OCI-M2 (cell line): ENCODE measurements around the gene CRAT.

Source experiments
- DNase-seq: peaks from one replicate; lab custom pipeline; 2025; ENCODE audit not compliant: unreplicated experiment; lab: John Stamatoyannopoulos, UW

The CRAT gene

GRCh38 chr9:129093602-129094386, 16.8 kb downstream of the CRAT start:
- DNase-seq, result no peak

DNA sequence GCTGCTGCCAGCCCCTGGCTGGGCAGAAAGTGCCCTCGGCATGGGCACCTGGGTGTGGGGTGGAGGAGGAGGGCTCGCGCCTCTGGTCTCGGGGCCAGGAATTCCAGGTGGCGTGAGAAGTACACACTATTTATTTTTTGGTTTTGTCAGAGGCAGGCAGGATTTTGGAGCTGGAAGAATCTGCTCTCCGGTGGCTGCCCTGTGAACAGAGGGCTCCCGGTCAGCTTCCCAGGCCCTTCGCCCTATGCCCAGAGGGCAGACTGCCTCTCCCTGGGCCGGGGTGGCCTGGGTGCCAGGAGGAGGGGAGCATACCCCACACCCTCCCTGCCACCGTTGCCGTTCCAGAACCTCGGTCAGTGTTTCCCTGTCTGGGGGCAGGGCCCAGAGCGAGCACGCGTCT, 21.3 kb downstream of the CRAT start:
- DNase-seq, result no peak

DNA sequence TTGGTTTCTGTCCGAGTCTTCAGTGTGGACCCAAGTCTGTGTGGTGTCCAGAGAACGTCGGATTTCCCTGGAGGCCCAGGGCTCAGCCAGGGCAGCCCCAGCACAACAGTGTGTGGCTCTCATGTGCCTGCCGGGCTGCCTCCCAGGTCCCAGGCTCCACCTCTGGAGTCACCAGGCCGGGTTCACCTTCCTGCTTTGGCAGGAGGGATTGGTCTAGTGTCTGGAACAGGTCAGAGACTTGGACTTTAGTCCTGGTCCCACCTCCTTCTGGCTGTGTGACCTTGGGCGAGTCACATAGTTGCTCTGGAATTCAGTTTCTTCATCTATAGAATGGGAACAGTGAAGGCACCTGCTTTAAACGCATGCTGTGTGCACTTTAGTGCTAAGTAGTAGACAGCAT, 26.5 kb downstream of the CRAT start:
- no peak for DNase-seq

GRCh38 chr9:129081388-129081904, 29.1 kb downstream of the CRAT start:
- no peak for DNase-seq

DNA sequence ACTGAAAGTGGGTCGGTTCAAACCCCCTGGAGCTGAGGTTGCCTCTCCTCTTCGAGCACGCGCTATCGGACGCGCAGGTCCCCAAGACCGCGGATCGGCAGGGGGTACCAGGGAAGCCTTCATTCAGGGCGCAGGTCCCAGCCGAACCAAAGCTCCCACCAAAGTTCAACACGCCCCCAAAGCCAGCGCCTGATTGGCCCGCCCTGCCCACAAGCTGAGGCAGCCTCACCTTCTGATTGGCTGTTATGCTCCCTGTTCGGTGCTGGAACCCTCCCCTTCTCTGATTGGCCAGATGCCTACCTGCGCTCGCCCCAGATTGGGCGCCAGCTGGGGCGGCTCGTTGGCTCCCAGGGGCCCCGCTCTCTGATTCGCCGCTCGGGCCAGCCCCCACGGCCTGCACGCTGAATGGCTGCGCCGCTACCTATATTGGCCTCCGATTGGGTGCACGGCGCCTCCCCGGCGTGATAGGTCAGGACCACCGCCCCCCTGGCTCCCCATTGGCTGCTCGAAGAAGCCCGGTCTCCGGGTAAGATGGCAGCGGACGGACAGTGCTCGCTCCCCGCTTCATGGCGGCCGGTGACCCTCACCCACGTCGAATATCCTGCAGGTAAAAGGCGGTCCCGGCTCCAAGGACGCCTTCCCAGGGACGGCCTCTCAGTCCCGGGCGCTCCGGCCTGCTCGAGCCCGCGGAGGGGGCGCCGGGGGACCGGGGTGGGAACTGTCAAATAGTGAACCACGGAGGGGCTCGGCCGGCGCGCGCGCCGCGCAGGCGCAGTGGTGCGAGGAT, 29.8 kb downstream of the CRAT start, which contains the start of gene DOLPP1:
Gene DOLPP1, plus strand, starts transcription at position 511 of the 787 bp plus-strand sequence. Its CDS starts 21 bp downstream, at position 532.
- peak; percentile 78 for DNase-seq

DNA sequence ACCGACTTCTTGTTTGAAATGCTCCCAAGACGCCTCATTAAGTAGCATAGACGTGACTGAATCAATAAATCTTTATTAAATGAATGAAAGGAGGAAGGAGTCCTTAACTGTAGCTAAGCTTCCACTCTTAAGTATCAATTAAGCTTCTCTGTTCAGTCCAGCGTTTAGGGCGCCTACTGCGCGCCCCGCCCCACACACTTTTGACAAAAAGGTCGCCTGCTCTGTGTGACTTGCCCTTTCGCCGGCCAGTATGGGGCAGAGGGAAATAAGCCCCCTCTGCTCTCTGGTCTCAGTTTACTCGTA, 30.3 kb downstream of the CRAT start:
- DNase-seq, result no peak

- no peak for DNase-seq
Measured at GRCh38 chr9:129079829-129080228, 30.8 kb downstream of the CRAT start.

- no peak for DNase-seq
Measured at GRCh38 chr9:129078691-129079503, 31.7 kb downstream of the CRAT start.

- no peak for DNase-seq
Measured at GRCh38 chr9:129077236-129077635, 33.4 kb downstream of the CRAT start.

- no peak for DNase-seq
Measured at GRCh38 chr9:129076640-129077037, 34.0 kb downstream of the CRAT start.

DNA sequence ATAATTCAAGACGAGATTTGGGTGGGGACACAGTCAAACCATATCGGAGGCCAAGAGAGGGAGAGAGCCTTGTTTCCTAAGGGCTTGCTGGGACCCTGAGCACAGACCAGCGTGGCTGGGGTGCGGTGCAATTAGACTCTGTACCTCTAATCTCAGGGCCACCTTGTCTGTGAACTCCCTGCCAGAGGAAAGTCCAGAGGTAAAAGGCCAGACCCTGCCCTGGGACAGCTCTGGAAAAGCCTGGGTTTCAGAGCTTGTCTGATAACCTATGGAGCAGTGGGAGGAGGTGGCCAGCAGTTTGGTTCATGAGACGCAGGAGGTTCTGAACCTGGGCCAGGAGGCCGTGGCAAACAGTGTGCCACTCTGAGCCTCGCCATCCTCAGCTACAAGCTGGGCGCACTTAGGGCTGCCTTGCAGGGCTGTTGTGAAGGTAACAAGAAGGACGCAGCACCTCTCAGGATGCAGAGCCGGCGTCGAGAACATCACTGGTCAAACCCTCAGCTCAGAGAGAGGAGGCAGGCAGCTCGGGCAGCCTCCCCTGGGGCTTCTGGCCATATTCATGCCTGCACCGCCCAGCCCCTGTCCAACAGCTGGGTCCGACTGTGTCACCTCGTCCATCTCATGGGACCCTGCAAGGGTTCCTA, 34.5 kb downstream of the CRAT start:
- DNase-seq, result no peak

DNA sequence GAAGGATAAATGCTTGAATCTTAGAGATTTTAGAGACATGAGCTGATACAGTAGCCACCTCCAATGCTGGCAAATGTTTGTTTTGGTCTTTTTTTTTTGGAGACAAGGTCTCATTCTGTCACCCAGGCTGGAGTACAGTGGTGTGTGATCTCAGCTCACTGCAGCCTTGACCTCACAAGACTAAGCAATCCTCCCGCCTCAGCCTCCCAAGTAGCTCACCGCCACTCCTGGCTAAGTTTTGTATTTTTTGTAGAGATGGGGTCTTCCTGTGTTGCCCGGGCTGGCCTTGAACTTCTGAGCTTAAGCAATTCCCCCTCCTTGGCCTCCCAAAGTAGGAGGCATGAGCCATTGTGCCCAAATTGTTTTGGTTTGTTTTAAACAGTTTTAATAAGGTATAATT, 36.5 kb downstream of the CRAT start:
- DNase-seq, result no peak

DNA sequence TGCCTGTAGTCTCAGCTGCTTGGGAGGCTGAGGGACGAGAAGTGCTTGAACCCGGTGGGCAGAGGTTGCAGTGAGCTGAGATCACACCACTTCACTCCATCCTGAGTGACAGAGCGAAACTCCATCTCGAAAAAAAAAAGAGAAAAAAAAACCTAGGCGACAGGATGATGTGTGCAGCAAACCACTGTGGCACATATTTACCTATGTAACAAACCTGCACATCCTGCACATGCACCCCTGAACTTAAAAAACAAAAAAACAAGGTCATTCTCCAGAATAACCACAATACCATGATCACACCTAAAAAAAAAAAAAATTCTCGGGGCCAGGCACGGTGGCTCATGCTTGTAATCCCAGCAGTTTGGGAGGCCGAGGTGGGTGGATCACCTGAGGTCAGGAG, 37.2 kb downstream of the CRAT start:
- no peak for DNase-seq

DNA sequence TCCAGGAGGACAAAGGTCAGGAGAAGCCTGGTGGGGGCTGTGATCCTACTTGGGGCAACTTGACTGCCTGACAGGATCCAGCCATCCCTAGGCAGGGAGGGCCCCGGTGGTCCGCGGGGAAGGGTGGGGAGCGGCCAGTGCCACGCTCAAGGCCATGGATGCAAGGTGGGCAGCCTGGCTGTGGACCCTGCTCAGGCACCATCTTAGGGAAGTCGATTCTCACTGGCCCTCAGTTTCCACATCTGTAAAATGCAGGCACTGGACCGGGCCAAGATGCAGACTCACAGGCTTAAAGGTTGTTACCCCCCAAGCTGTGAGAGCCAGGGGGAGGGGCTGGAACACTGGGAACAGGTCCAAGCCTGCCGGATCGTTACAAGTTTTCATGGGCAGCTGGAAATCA, 38.4 kb downstream of the CRAT start:
- no peak for DNase-seq

GRCh38 chr9:129071526-129072126, 39.0 kb downstream of the CRAT start:
- no peak for DNase-seq

DNA sequence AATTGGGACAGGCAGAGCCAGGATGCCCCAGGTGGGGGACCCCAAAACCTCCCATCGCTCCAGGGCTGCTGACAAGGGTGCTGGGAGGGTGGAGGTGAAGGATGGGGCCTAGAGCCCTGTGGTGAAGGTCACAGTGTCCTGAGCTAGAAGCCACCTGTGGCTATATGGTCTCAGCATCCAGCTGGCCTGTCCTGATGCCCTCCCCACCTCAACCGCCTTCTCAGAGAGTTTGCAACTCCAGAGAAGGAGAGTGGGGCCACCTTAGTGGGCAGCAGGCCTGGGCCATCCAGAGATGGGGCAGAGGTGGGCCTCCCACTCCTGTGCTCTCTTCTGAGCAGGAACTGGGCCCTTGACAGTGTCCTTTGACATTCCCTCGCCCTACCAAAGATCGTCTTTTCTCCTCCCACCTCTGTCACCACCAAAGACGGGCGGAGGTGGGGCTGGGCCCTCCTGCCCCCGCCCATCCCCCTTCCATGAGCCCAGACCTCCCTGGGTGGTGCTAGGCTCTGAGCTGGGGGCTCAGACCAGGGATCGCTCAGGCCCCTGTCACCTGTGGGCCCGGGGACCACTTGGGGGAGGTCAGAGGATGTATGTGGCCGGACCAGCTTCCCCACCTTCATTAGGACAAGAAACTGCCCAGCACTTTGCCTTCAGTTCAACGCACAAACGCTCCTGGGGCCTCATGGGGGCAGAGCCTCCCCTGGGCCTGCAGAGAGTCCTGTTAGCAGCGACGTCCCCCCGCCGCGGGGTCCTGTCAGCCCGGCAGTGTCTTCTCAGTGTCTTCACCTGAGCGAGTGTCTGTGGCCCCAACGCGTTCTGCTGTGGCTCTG, 39.7 kb downstream of the CRAT start:
- no peak for DNase-seq

GRCh38 chr9:129069862-129070641, 40.5 kb downstream of the CRAT start:
- no peak for DNase-seq

DNA sequence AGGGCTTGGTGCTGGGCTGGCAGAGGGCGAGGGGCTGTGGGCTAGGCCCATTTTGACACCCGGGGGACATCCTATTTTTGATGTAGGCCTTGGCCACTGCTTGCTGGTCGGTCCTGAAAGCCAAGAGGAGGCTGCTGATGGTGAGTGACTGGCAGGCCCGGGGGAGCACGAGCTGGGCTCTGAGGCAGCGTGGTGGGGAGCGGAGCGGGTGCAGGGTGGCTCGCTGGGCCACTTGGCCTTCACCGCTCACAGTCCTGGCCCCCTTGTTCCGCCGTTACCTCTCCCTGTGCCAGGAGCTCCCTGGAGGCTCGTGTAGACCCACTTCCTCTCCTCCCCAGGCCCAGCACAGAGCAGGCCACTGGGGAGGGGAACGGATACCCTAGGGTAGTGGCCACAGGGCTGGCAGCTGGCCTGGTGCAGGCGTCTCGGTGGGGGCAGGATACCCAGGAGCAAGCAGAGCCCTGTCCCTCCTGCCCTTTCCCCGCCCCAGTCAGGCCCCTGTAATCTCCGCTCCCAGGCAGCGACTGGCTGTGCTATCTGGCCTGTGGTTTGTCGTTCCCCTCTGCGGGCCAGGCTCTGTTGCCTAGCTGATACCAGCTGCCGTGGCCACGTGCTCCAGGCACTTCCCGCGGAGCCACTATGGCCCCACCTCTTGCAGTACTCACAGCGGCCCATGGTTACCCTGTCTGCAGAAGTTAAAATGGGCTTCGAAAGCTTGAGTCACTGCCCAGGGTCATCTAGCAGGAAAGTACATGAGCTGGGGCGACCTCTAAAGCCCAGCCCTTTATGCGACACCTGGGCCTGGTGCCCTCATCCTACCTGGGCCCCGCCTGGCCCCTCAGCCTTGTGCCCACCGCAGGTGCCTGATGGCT, 41.4 kb downstream of the CRAT start:
- DNase-seq, result peak; percentile 73
